Endodermal cell (in vitro differentiated cells): ENCODE measurements around the gene PKP2. TPM values are rescaled to one million over a fixed set of nuclear protein-coding genes. Genes with fewer than 3 reads are reported as not detected.

Experiments used
- DNase-seq: peaks from one replicate; pipeline ENCODE4 v3.0.0-alpha.2; 2017
- H3K27ac ChIP-seq: 2 replicates; pipeline ENCODE4 v1.5.1; 2013; ENCODE audit warnings: mild to moderate bottlenecking, low read depth, low read length, moderate library complexity
- H3K27me3 ChIP-seq: 2 replicates; pipeline ENCODE4 v1.6.1; 2013; ENCODE audit warnings: mild to moderate bottlenecking, low read length, moderate library complexity; ENCODE audit not compliant: insufficient read depth, control insufficient read depth, poor library complexity, severe bottlenecking
- H3K36me3 ChIP-seq: 2 replicates; pipeline ENCODE4 v1.7.0; 2013; ENCODE audit warnings: mild to moderate bottlenecking, low read length, moderate library complexity; ENCODE audit not compliant: control insufficient read depth, insufficient read depth
- H3K4me1 ChIP-seq: one replicate; pipeline ENCODE4 v1.7.0; 2013; ENCODE audit warnings: low read length; ENCODE audit not compliant: control insufficient read depth, insufficient read depth
- H3K4me3 ChIP-seq: 2 replicates; pipeline ENCODE4 v1.5.1; 2013; ENCODE audit warnings: mild to moderate bottlenecking, low read length, moderate library complexity
- H3K9ac ChIP-seq: 2 replicates; pipeline ENCODE4 v1.6.1; 2013; ENCODE audit warnings: mild to moderate bottlenecking, low read length, moderate library complexity; ENCODE audit not compliant: poor library complexity, severe bottlenecking; ENCODE audit errors: extremely low read depth
- H3K9me3 ChIP-seq: 2 replicates; pipeline ENCODE4 v1.6.1; 2013; ENCODE audit warnings: mild to moderate bottlenecking, low read length, moderate library complexity; ENCODE audit not compliant: control insufficient read depth
- H3K27ac Mint-ChIP-seq: 2 replicates; pipeline ENCODE4 v1.8.0; 2020; ENCODE audit warnings: mixed read lengths
- H3K27me3 Mint-ChIP-seq: 2 replicates; pipeline ENCODE4 v1.8.0; 2021; ENCODE audit warnings: mild to moderate bottlenecking, mixed read lengths; ENCODE audit not compliant: insufficient read depth
- H3K36me3 Mint-ChIP-seq: 2 replicates; pipeline ENCODE4 v1.8.0; 2020; ENCODE audit warnings: low read depth, mixed read lengths
- H3K4me1 Mint-ChIP-seq: 2 replicates; pipeline ENCODE4 v1.8.0; 2020; ENCODE audit warnings: mixed read lengths
- H3K4me3 Mint-ChIP-seq: 2 replicates; pipeline ENCODE4 v1.8.0; 2020; ENCODE audit warnings: mild to moderate bottlenecking, moderate library complexity, mixed read lengths
- H3K9me3 Mint-ChIP-seq: 2 replicates; pipeline ENCODE4 v1.8.0; 2020; ENCODE audit warnings: mild to moderate bottlenecking, mixed read lengths
- CTCF ChIP-seq: fragments of 200-600 bp; sonication (generic); conservative IDR thresholded peaks from 2 replicates; pipeline ENCODE4 v1.5.0; 2021; ENCODE audit warnings: antibody characterized with exemption, mild to moderate bottlenecking
- WGBS, 2 experiments: methylation state at CpG; one replicate each; pipeline versions ENCODE4 v1.1.5 to v1.1.7; 2013; ENCODE audit warnings: missing lambda C conversion rate in 2 of 2, mixed read lengths in 1 of 2; ENCODE audit not compliant: insufficient coverage in 1 of 2, insufficient read length in 1 of 2; 5-methylcytosine and 5-hydroxymethylcytosine counted together
- total RNA-seq, 2 donors: library from RNA; stranded (reverse); fragmentation: NEBNext Ultra II Directional in 1 of 2; extraction: Animal tissue kit (Norgen Biotek cat#: 25700) in 1 of 2; gene quantifications; 2 replicates in 1 of 2; 3 replicates in 1 of 2; pipeline ENCODE4 v1.2.1, GENCODE V29; 2021

The PKP2 gene
- total RNA-seq, 2 donors from 2014 or later: 62.5 to 124 TPM

- TF ChIP-seq CTCF: peak; percentile 100
- H3K4me3 ChIP-seq: peak within 1 kb of the TSS; percentile 94
- H3K4me3 Mint-ChIP-seq: peak within 1 kb of the TSS; percentile 95
- H3K36me3 Mint-ChIP-seq: peaks cover 30% of the 10 kb centered on the region
- peaks cover 21% of the 10 kb centered on the region for H3K4me1 Mint-ChIP-seq
- H3K9me3 Mint-ChIP-seq: no peaks in the 10 kb centered on the region
- 0% methylated on average over 23 to 39 of the region's 39 CpGs for WGBS, 2 experiments
- H3K9me3 ChIP-seq: no peaks in the 10 kb centered on the region
- peak within 1 kb of the TSS; percentile 86 for H3K27ac ChIP-seq
- H3K27ac Mint-ChIP-seq: peak within 1 kb of the TSS; percentile 99
- H3K4me1 ChIP-seq: peaks cover 6% of the 10 kb centered on the region
- H3K9ac ChIP-seq: peak within 1 kb of the TSS; percentile 84
- no peaks in the 10 kb centered on the region for H3K27me3 Mint-ChIP-seq
- no peaks in the 10 kb centered on the region for H3K27me3 ChIP-seq
- DNase-seq: peak; percentile 98
- peaks cover 31% of the 10 kb centered on the region for H3K36me3 ChIP-seq
Observed at GRCh38 chr12:32755654-32756475, 140.7 kb downstream of the PKP2 start, which contains the start of gene YARS2. YARS2 (minus strand) TSS chr12:32755897; CDS start chr12:32755874, 23 bp downstream.

- Mint-ChIP-seq H3K36me3 (peaks cover 36% of the 10 kb centered on the region), H3K4me3 (peak overlapping the region; percentile 95), H3K27me3 (no peaks in the 10 kb centered on the region), H3K27ac (peak overlapping the region; percentile 99), H3K4me1 (peaks cover 21% of the 10 kb centered on the region), H3K9me3 (no peaks in the 10 kb centered on the region)
- Histone ChIP-seq H3K4me1 (peaks cover 6% of the 10 kb centered on the region), H3K9me3 (no peaks in the 10 kb centered on the region), H3K36me3 (peaks cover 39% of the 10 kb centered on the region), H3K27ac (peak overlapping the region; percentile 73), H3K27me3 (no peaks in the 10 kb centered on the region), H3K9ac (peak overlapping the region; percentile 84), H3K4me3 (peak overlapping the region; percentile 94)
- TF ChIP-seq CTCF: peak; percentile 100
- peak; percentile 98 for DNase-seq
- WGBS, 2 experiments: 0% methylated on average over 17 to 40 of the region's 40 CpGs
Observed at GRCh38 chr12:32755051-32755653, 141.4 kb downstream of the PKP2 start.

GRCh38 chr12:32754111-32754510 lies 142.5 kb downstream of the PKP2 start:
- no peaks in the 10 kb centered on the region for H3K9me3 Mint-ChIP-seq
- Histone ChIP-seq H3K9me3 (no peaks in the 10 kb centered on the region), H3K27ac (no peak overlapping the region), H3K4me3 (peak overlapping the region; percentile 94), H3K36me3 (peaks cover 49% of the 10 kb centered on the region), H3K27me3 (no peaks in the 10 kb centered on the region), H3K9ac (peak overlapping the region; percentile 84), H3K4me1 (peaks cover 6% of the 10 kb centered on the region)
- peak overlapping the region; percentile 95 for H3K4me3 Mint-ChIP-seq
- peak overlapping the region; percentile 32 for H3K27ac Mint-ChIP-seq
- TF ChIP-seq CTCF: no peak
- no peak for DNase-seq
- peaks cover 45% of the 10 kb centered on the region for H3K36me3 Mint-ChIP-seq
- no peaks in the 10 kb centered on the region for H3K27me3 Mint-ChIP-seq
- WGBS, 2 experiments: 20 to 70% methylated on average over 1 to 2 of the region's 2 CpGs
- peaks cover 21% of the 10 kb centered on the region for H3K4me1 Mint-ChIP-seq
